Endothelial cell of umbilical vein (primary cell): Measurements from ENCODE around the gene MKLN1. TPM values are rescaled to one million over a fixed set of nuclear protein-coding genes. Genes with fewer than 3 reads are reported as not detected.

Experiments
- BruUV-seq: library from RNA; stranded (reverse); fragments of 400-500 nt; replicated peaks from 2 replicates; lab custom pipeline; 2021; lab: Mats Ljungman, UMichigan
- CTCF ChIA-PET: fragments of 300-600, 350-600 bp; sonication (Branson Sonifier 250); formaldehyde crosslinking; loops from one replicate; lab custom pipeline; 2021; ENCODE audit warnings: antibody characterized with exemption, inconsistent platforms; lab: Charles Lee
- POLR2A ChIA-PET: fragments of 300-600, 350-600 bp; sonication (Branson Sonifier 250); formaldehyde crosslinking; loops from one replicate; lab custom pipeline; 2021; ENCODE audit warnings: antibody characterized with exemption, inconsistent platforms; lab: Charles Lee
- DNase-seq: peaks from one replicate; pipeline ENCODE4 v3.0.0-alpha.2; 2011; ENCODE audit warnings: low read depth, low spot score
- FAIRE-seq: peaks from 2 replicates; lab custom pipeline; 2011; peaks lifted over from hg19 to GRCh38; lab: Jason Lieb, UNC
- H2AFZ ChIP-seq: 2 replicates; pipeline ENCODE4 v1.6.0; 2012; ENCODE audit warnings: low read depth, low read length, control low read depth, inconsistent platforms
- H3K27ac ChIP-seq: 2 replicates; pipeline ENCODE4 v1.5.1; 2011; ENCODE audit warnings: low read depth, mild to moderate bottlenecking, control low read depth, low read length, moderate library complexity; ENCODE audit not compliant: insufficient read depth
- H3K27me3 ChIP-seq, 2 experiments: 2 replicates each; pipeline versions ENCODE4 v1.6.0 to v1.6.1; 2011; ENCODE audit warnings: low read length in 2 of 2, mixed read lengths in 1 of 2; ENCODE audit not compliant: control insufficient read depth in 2 of 2, insufficient read depth in 2 of 2
- H3K36me3 ChIP-seq, 2 experiments: 2 replicates in 1 of 2; 3 replicates in 1 of 2; pipeline ENCODE4 v1.5.1; 2011; ENCODE audit warnings: low read length in 2 of 2, mild to moderate bottlenecking in 1 of 2, moderate library complexity in 1 of 2; ENCODE audit not compliant: control insufficient read depth in 2 of 2, insufficient read depth in 2 of 2; ENCODE audit errors: extremely low read depth in 1 of 2
- H3K4me1 ChIP-seq: 3 replicates; pipeline ENCODE4 v1.5.1; 2011; ENCODE audit warnings: mild to moderate bottlenecking, low read length; ENCODE audit not compliant: control insufficient read depth, insufficient read depth; ENCODE audit errors: extremely low read depth
- H3K4me2 ChIP-seq: 2 replicates; pipeline ENCODE4 v1.6.1; 2011; ENCODE audit warnings: low read length, control low read depth, mixed read lengths; ENCODE audit not compliant: insufficient read depth
- H3K4me3 ChIP-seq, 3 experiments: fragments of 200-600 bp in 1 of 3; sonication (generic), shearing (Covaris generic) in 1 of 3; replicated peaks in 1 of 3; 2 replicates each; pipeline ENCODE4 v1.5.1; 2011 to 2016; ENCODE audit warnings: control low read depth in 3 of 3, low read length in 3 of 3, mild to moderate bottlenecking in 2 of 3, inconsistent platforms in 1 of 3, low read depth in 1 of 3, moderate library complexity in 1 of 3; ENCODE audit not compliant: insufficient read depth in 1 of 3
- H3K79me2 ChIP-seq: 2 replicates; pipeline ENCODE4 v1.6.0; 2012; ENCODE audit warnings: low read length, inconsistent platforms; ENCODE audit not compliant: control insufficient read depth, insufficient read depth
- H3K9ac ChIP-seq: replicated peaks from 2 replicates; pipeline ENCODE3; 2011; ENCODE audit warnings: low read length, control low read depth; ENCODE audit not compliant: insufficient read depth; ENCODE audit errors: extremely low read depth
- H3K9me1 ChIP-seq: replicated peaks from 3 replicates; pipeline ENCODE4 v1.6.0; 2011; ENCODE audit warnings: mild to moderate bottlenecking, low read length; ENCODE audit not compliant: control insufficient read depth, insufficient read depth; ENCODE audit errors: extremely low read depth
- H3K9me3 ChIP-seq: replicated peaks from 2 replicates; pipeline ENCODE4 v1.5.1; 2012; ENCODE audit warnings: low read length, inconsistent platforms; ENCODE audit not compliant: control insufficient read depth, insufficient read depth
- H4K20me1 ChIP-seq: replicated peaks from 2 replicates; pipeline ENCODE3; 2011; ENCODE audit warnings: mild to moderate bottlenecking, low read length; ENCODE audit not compliant: control insufficient read depth, insufficient read depth; ENCODE audit errors: extremely low read depth
- CTCF ChIP-seq, 2 donors: IDR thresholded peaks; 1 replicate in 1 of 2; 2 replicates in 1 of 2; pipeline ENCODE4 v1.5.1; 2011; ENCODE audit warnings: low read length in 2 of 2, mild to moderate bottlenecking in 2 of 2, moderate library complexity in 2 of 2, control low read depth in 1 of 2, inconsistent platforms in 1 of 2, low read depth in 1 of 2; ENCODE audit not compliant: insufficient read depth in 1 of 2; ENCODE audit errors: extremely low read depth in 1 of 2
- EZH2 ChIP-seq: IDR thresholded peaks from 2 replicates; pipeline ENCODE4 v1.6.1; 2012; ENCODE audit warnings: borderline replicate concordance, low read depth, mild to moderate bottlenecking, moderate library complexity, low read length, inconsistent platforms; ENCODE audit not compliant: severe bottlenecking
- FOS ChIP-seq: IDR thresholded peaks from 2 replicates; pipeline ENCODE4 v1.6.1; 2011; ENCODE audit warnings: mild to moderate bottlenecking, low read length, moderate library complexity, borderline replicate concordance; ENCODE audit not compliant: insufficient read depth
- GATA2 ChIP-seq: IDR thresholded peaks from 2 replicates; pipeline ENCODE4 v1.7.0; 2011; ENCODE audit warnings: low read depth, mild to moderate bottlenecking, moderate library complexity, mixed read lengths, low read length; ENCODE audit not compliant: insufficient read length, insufficient read depth
- JUN ChIP-seq: IDR thresholded peaks from 2 replicates; pipeline ENCODE4 v1.6.1; 2011; ENCODE audit warnings: borderline replicate concordance, low read depth; ENCODE audit not compliant: insufficient read length, insufficient read depth
- MAX ChIP-seq: IDR thresholded peaks from 2 replicates; pipeline ENCODE4 v1.6.1; 2011; ENCODE audit not compliant: insufficient read depth, insufficient read length
- MYC ChIP-seq: IDR thresholded peaks from one replicate; pipeline ENCODE4 v1.6.1; 2011; ENCODE audit warnings: mild to moderate bottlenecking, low read depth, low read length
- POLR2A ChIP-seq: IDR thresholded peaks from 2 replicates; pipeline ENCODE4 v1.6.1; 2012; ENCODE audit warnings: low read depth, mild to moderate bottlenecking, control low read depth, low read length
- POLR2AphosphoS5 ChIP-seq: IDR thresholded peaks from 2 replicates; pipeline ENCODE4 v1.6.1; 2012; ENCODE audit warnings: low read depth, mild to moderate bottlenecking, control low read depth, low read length, moderate library complexity; ENCODE audit not compliant: insufficient read depth
- dilution Hi-C: fragments of 300-500 bp; cut with MboI; formaldehyde crosslinking; loops from one replicate; pipeline ENCODE4 v1.15.0; 2019; ENCODE audit warnings: low sequenced_read_pairs; ENCODE audit not compliant: extremely low pct_ligation_motif_present
- intact Hi-C: fragments of 100-400 bp; cut with micrococcal nuclease; formaldehyde crosslinking; loops from one replicate; pipeline ENCODE4 v1.10.0; 2022
- polyA plus RNA-seq, 4 experiments: library from polyadenylated mRNA; depleted of rRNA in 3 of 4; stranded (reverse) in 3 of 4; unstranded in 1 of 4; fragments of >200 nt; gene quantifications; 2 replicates each; pipeline versions ENCODE4 v1.2.1 to v1.2.3, GENCODE V29; 2011 to 2012; ENCODE audit warnings: missing spikeins in 1 of 4
- total RNA-seq: library from RNA; stranded (reverse); gene quantifications from 2 replicates; pipeline ENCODE4 v1.2.3, GENCODE V29; 2021

The MKLN1 gene
- total and polyA plus RNA-seq, 2 donors (not counting 3 experiments of a cell fraction or from before 2014, with no cell fraction given): 12.2 to 32.1 TPM

GRCh38 chr7:131530137-131530536 is 202.5 kb downstream of the MKLN1 start:
- H3K9me1 ChIP-seq: no peaks in the 10 kb centered on the region
- DNase-seq: no peak
- no peaks in the 10 kb centered on the region for H4K20me1 ChIP-seq
- ChIA-PET POLR2A (no interaction called here), CTCF (interaction anchor here (0.9 kb wide), 1 partner anchor 8 kb away, joined by 3 read pairs; no protein-coding TSS in a partner anchor)
- H3K36me3 ChIP-seq: no peaks in the 10 kb centered on the region
- TF ChIP-seq POLR2A (no peak), MYC (no peak), FOS (no peak), JUN (no peak), MAX (no peak), GATA2 (no peak), POLR2AphosphoS5 (no peak)
- H3K4me2 ChIP-seq: no peak overlapping the region
- no peak overlapping the region for H3K27ac ChIP-seq
- dilution Hi-C loops: no loop called here
- H3K27me3 ChIP-seq: no peaks in the 10 kb centered on the region
- peaks cover 76% of the 10 kb centered on the region for H3K79me2 ChIP-seq
- no peak overlapping the region for H3K9ac ChIP-seq
- H3K4me1 ChIP-seq: peaks cover 49% of the 10 kb centered on the region
- no peak for FAIRE-seq
- intact Hi-C loops: no loop called here
- BruUV-seq: no TSS peak
- H3K4me3 ChIP-seq: no peak overlapping the region
- no peaks in the 10 kb centered on the region for H3K9me3 ChIP-seq
- no peak overlapping the region for H2AFZ ChIP-seq

- no peaks in the 10 kb centered on the region for H3K36me3 ChIP-seq
- H3K9ac ChIP-seq: no peak overlapping the region
- no peak overlapping the region for H2AFZ ChIP-seq
- H3K27me3 ChIP-seq: no peaks in the 10 kb centered on the region
- H3K4me2 ChIP-seq: no peak overlapping the region
- ChIA-PET POLR2A (no interaction called here), CTCF (interaction anchor here (1.4 kb wide), 1 partner anchor 19 kb away, joined by 5 read pairs; no protein-coding TSS in a partner anchor)
- no peaks in the 10 kb centered on the region for H4K20me1 ChIP-seq
- TF ChIP-seq GATA2 (no peak), POLR2AphosphoS5 (no peak), FOS (no peak), JUN (no peak), MYC (no peak), MAX (no peak), CTCF (IDR thresholded peaks at IDR 0.05; ENCODE audit: extremely low read depth in 1 of 2, insufficient read depth in 1 of 2, low read depth in 1 of 2, low read length in 2 of 2) (no peak), EZH2 (no peak), POLR2A (no peak)
- peak; percentile 21 for FAIRE-seq
- dilution Hi-C loops (no loop called here), intact Hi-C loops (no loop called here)
- H3K4me3 ChIP-seq: no peak overlapping the region
- H3K9me3 ChIP-seq: no peaks in the 10 kb centered on the region
- peaks cover 31% of the 10 kb centered on the region for H3K4me1 ChIP-seq
- no peak for DNase-seq
- BruUV-seq: no TSS peak
- no peak overlapping the region for H3K27ac ChIP-seq
- H3K9me1 ChIP-seq: no peaks in the 10 kb centered on the region
- peaks cover 82% of the 10 kb centered on the region for H3K79me2 ChIP-seq
Observed at GRCh38 chr7:131532570-131533091, 205.0 kb downstream of the MKLN1 start.
